ENCODE data around the gene KIF23. TPM values are rescaled to one million over a fixed set of nuclear protein-coding genes. Genes with fewer than 3 reads are reported as not detected.

KIF23 gene
- total and polyA plus RNA-seq, 7 experiments from 2014 or later = 0.30 to 39.4 (median 0.72) TPM; not detected in 3

DNA sequence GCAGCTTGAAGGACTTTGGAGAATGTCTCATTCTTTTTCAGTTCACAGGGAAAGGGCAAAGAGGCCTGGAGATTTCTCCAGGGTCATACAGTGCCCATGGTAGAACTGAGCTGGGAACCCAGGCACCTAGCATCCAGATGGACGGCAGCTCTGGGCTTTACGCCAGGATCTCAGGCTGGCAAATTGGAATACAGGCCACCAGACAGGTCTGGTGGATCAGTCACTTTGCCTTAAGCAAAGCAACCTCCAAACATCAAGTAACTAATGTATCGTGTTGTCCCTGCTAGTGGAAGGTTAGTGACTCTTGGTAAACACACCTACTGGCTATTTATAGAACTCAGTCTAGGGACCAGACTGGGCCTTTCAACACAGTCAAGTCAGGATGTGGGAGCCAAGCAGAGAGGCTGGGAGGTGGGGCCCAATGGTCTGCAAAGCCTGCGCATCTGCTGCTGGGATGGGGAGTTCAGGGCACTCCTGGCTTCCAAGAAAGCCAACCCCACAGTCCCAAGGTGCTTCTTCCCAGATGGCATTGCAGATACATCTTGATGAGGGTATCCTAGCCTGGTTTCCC is 68.6 kb downstream of the KIF23 start:
- peaks cover 0 to 11% (median 0%) of the 10 kb centered on the region in 5 donors for H3K27me3 Mint-ChIP-seq
- intact Hi-C loops (cut with micrococcal nuclease) = no loop called here
- peaks cover 0 to 8% (median 3%) of the 10 kb centered on the region in 5 donors for H3K36me3 Mint-ChIP-seq
- no peaks in the 10 kb centered on the region for H3K27me3 ChIP-seq (ENCODE audit: control insufficient read depth in 2 of 2, insufficient read depth in 2 of 2, low read length in 2 of 2)
- no peaks in the 10 kb centered on the region for H3K9me3 ChIP-seq (ENCODE audit: control insufficient read depth in 2 of 3, low read length in 3 of 3)
- H3K4me3 ChIP-seq (ENCODE audit: low read length) = no peak overlapping the region
- peaks cover 0 to 15% (median 5%) of the 10 kb centered on the region in 11 donors for H3K9me3 Mint-ChIP-seq
- ChIA-PET CTCF (no interaction called here), POLR2A (no interaction called here)
- H3K4me1 Mint-ChIP-seq = peaks cover 0 to 3% (median 0%) of the 10 kb centered on the region in 7 donors
- H3K4me1 ChIP-seq (ENCODE audit: control insufficient read depth in 2 of 2, insufficient read depth in 2 of 2, low read length in 2 of 2) = no peaks in the 10 kb centered on the region
- H3K36me3 ChIP-seq (ENCODE audit: control insufficient read depth in 2 of 3, insufficient read depth in 3 of 3, low read length in 3 of 3) = no peaks in the 10 kb centered on the region
- no peak for ATAC-seq
- DNase-seq = no peak
- no peak overlapping the region for H3K27ac Mint-ChIP-seq
- no peak overlapping the region for H3K4me3 Mint-ChIP-seq
- no peak overlapping the region for H3K27ac ChIP-seq (ENCODE audit: low read depth, low read length)

- no peak overlapping the region for H3K27ac Mint-ChIP-seq
- CTCF ChIA-PET = interaction anchor here (1.0 to 2.1 kb wide), 2 partner anchors 8 to 20 kb away, joined by 3 to 7 read pairs; no protein-coding TSS in a partner anchor
Observed at GRCh38 chr15:69484837-69485236, 70.7 kb downstream of the KIF23 start.

DNA sequence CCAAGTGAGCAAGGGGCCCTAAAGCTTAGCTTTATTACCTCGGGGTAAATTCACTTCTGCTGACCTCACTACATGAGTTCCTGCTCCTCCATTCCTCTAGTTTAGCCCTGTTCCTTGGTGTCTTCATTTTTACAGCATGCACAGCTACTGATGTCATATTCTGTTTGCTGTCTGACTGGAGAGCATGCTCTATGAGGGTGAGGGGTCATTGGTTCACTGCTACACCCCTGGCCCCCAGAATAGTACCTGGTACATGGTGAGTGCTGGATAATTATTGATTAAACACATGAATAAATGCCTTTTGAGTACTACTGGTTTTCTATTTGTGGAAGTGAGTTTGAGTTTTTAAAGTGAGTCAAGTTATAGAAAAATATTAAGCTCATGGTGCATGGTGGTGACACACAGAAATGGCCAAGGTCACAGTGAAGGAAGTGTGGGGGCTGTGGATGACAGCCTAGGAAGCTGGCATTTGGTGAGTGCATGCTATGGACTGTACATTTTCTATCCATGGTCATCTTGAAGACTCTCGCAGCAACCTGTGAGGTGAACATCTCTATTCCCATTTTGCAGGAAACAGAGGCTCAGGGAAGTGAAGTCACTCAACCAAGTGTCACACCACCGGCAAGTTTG is 72.4 kb downstream of the KIF23 start:
- intact Hi-C loops (cut with micrococcal nuclease) = no loop called here
- no peaks in the 10 kb centered on the region for H3K9me3 ChIP-seq (ENCODE audit: control insufficient read depth in 2 of 3, low read length in 3 of 3)
- no peak for ATAC-seq
- Mint-ChIP-seq H3K9me3 (peaks cover 0 to 13% (median 4%) of the 10 kb centered on the region in 11 donors), H3K4me1 (peaks cover 0 to 9% (median 0%) of the 10 kb centered on the region in 7 donors), H3K4me3 (no peak overlapping the region), H3K27ac (no peak overlapping the region), H3K36me3 (peaks cover 0 to 6% (median 3%) of the 10 kb centered on the region in 5 donors), H3K27me3 (peaks cover 0 to 8% (median 0%) of the 10 kb centered on the region in 5 donors)
- H3K27me3 ChIP-seq (ENCODE audit: control insufficient read depth in 2 of 2, insufficient read depth in 2 of 2, low read length in 2 of 2) = no peaks in the 10 kb centered on the region
- ChIA-PET POLR2A (interaction anchor here (1.2 kb wide), 1 partner anchor 9 kb away, joined by 3 read pairs; no protein-coding TSS in a partner anchor), CTCF (interaction anchor here (0.7 to 2.1 kb wide), 3 partner anchors 8 to 10 kb away, joined by 3 to 7 read pairs (median 5); no protein-coding TSS in a partner anchor)
- H3K27ac ChIP-seq (ENCODE audit: low read depth, low read length) = no peak overlapping the region
- no peak overlapping the region for H3K4me3 ChIP-seq (ENCODE audit: low read length)
- no peaks in the 10 kb centered on the region for H3K4me1 ChIP-seq (ENCODE audit: control insufficient read depth in 2 of 2, insufficient read depth in 2 of 2, low read length in 2 of 2)
- no peaks in the 10 kb centered on the region for H3K36me3 ChIP-seq (ENCODE audit: control insufficient read depth in 2 of 3, insufficient read depth in 3 of 3, low read length in 3 of 3)
- DNase-seq = no peak

More at GRCh38 chr15:69484837-69485236, 70.7 kb downstream of the KIF23 start:
- H3K9me3 Mint-ChIP-seq = peaks cover 0 to 9% (median 2%) of the 10 kb centered on the region in 11 donors
- peaks cover 0 to 3% (median 0%) of the 10 kb centered on the region in 5 donors for H3K36me3 Mint-ChIP-seq
- Histone ChIP-seq H3K27ac (ENCODE audit: low read depth, low read length) (no peak overlapping the region), H3K36me3 (ENCODE audit: control insufficient read depth in 2 of 3, insufficient read depth in 3 of 3, low read length in 3 of 3) (no peaks in the 10 kb centered on the region), H3K9me3 (ENCODE audit: control insufficient read depth in 2 of 3, low read length in 3 of 3) (no peaks in the 10 kb centered on the region), H3K4me3 (ENCODE audit: low read length) (no peak overlapping the region), H3K27me3 (ENCODE audit: control insufficient read depth in 2 of 2, insufficient read depth in 2 of 2, low read length in 2 of 2) (no peaks in the 10 kb centered on the region), H3K4me1 (ENCODE audit: control insufficient read depth in 2 of 2, insufficient read depth in 2 of 2, low read length in 2 of 2) (no peaks in the 10 kb centered on the region)
- peaks cover 0 to 9% (median 0%) of the 10 kb centered on the region in 7 donors for H3K4me1 Mint-ChIP-seq
- ATAC-seq (no peak), DNase-seq (no peak)
- peaks cover 0 to 8% (median 0%) of the 10 kb centered on the region in 5 donors for H3K27me3 Mint-ChIP-seq
- intact Hi-C loops (cut with micrococcal nuclease) = no loop called here
- POLR2A ChIA-PET = no interaction called here
- H3K4me3 Mint-ChIP-seq = no peak overlapping the region

GRCh38 chr15:69489073-69489571 is 75.0 kb downstream of the KIF23 start:
- H3K9me3 ChIP-seq (ENCODE audit: control insufficient read depth in 2 of 3, low read length in 3 of 3) = no peaks in the 10 kb centered on the region
- H3K36me3 Mint-ChIP-seq = peaks cover 0 to 9% (median 3%) of the 10 kb centered on the region in 5 donors
- POLR2A ChIA-PET = no interaction called here
- peaks cover 0 to 10% (median 0%) of the 10 kb centered on the region in 5 donors for H3K27me3 Mint-ChIP-seq
- H3K36me3 ChIP-seq (ENCODE audit: control insufficient read depth in 2 of 3, insufficient read depth in 3 of 3, low read length in 3 of 3) = no peaks in the 10 kb centered on the region
- no peak overlapping the region for H3K27ac ChIP-seq (ENCODE audit: low read depth, low read length)
- H3K4me1 Mint-ChIP-seq = peaks cover 0 to 9% (median 0%) of the 10 kb centered on the region in 7 donors
- H3K4me3 Mint-ChIP-seq = no peak overlapping the region
- H3K4me1 ChIP-seq (ENCODE audit: control insufficient read depth in 2 of 2, insufficient read depth in 2 of 2, low read length in 2 of 2) = no peaks in the 10 kb centered on the region
- no peak overlapping the region for H3K27ac Mint-ChIP-seq
- intact Hi-C loops (cut with micrococcal nuclease) = no loop called here
- H3K4me3 ChIP-seq (ENCODE audit: low read length) = no peak overlapping the region
- DNase-seq (no peak), ATAC-seq (no peak)
- CTCF ChIA-PET = no interaction called here
- H3K27me3 ChIP-seq (ENCODE audit: control insufficient read depth in 2 of 2, insufficient read depth in 2 of 2, low read length in 2 of 2) = no peaks in the 10 kb centered on the region
- H3K9me3 Mint-ChIP-seq = peaks cover 0 to 16% (median 5%) of the 10 kb centered on the region in 11 donors

DNA sequence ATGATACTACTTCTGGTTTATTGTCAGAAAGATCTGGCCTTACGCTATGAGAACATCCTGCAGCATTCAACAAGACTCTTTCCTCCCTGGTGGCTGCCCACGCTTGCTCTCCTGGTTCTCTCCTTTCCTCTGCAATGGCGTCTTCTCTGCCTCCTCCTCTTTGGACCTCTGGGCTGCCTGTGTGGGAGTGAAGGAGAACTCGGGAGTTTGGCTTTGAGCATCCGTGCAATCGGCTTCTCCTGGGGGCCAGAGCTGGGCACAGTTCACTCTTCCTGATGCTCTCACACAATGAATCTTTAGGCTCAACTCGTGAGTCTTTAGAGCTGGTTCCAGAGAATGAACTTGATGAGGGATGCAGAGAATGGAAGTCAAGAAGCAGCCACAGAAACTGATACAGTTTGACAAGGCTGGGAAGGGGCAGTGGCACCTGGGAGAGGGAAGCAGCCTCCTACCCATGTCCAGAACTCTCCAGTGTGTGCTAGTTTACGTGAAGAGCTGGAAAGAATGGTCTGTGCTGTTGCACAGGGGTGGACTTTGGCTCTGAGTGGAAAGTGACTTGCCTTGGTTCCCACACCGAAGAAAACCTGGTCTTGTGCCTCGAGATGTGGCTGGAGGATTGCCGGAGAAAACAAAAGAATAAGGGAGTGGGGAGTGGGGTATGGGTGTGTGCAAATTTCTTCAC is 76.3 kb downstream of the KIF23 start:
- peaks cover 0 to 9% (median 0%) of the 10 kb centered on the region in 7 donors for H3K4me1 Mint-ChIP-seq
- Histone ChIP-seq H3K9me3 (ENCODE audit: control insufficient read depth in 2 of 3, low read length in 3 of 3) (no peaks in the 10 kb centered on the region), H3K27ac (ENCODE audit: low read depth, low read length) (no peak overlapping the region), H3K4me3 (ENCODE audit: low read length) (no peak overlapping the region), H3K36me3 (ENCODE audit: control insufficient read depth in 2 of 3, insufficient read depth in 3 of 3, low read length in 3 of 3) (no peaks in the 10 kb centered on the region), H3K4me1 (ENCODE audit: control insufficient read depth in 2 of 2, insufficient read depth in 2 of 2, low read length in 2 of 2) (no peaks in the 10 kb centered on the region), H3K27me3 (ENCODE audit: control insufficient read depth in 2 of 2, insufficient read depth in 2 of 2, low read length in 2 of 2) (no peaks in the 10 kb centered on the region)
- peaks cover 0 to 9% (median 3%) of the 10 kb centered on the region in 5 donors for H3K36me3 Mint-ChIP-seq
- no peak overlapping the region for H3K27ac Mint-ChIP-seq
- peaks cover 0 to 15% (median 5%) of the 10 kb centered on the region in 11 donors for H3K9me3 Mint-ChIP-seq
- H3K27me3 Mint-ChIP-seq = peaks cover 0 to 6% (median 0%) of the 10 kb centered on the region in 5 donors
- DNase-seq (no peak), ATAC-seq (no peak)
- POLR2A ChIA-PET = no interaction called here
- no peak overlapping the region for H3K4me3 Mint-ChIP-seq
- CTCF ChIA-PET = no interaction called here
- intact Hi-C loops (cut with micrococcal nuclease) = no loop called here

GRCh38 chr15:69491038-69491505 is 76.9 kb downstream of the KIF23 start:
- Mint-ChIP-seq H3K36me3 (peaks cover 0 to 9% (median 0%) of the 10 kb centered on the region in 5 donors), H3K27me3 (peaks cover 0 to 6% (median 0%) of the 10 kb centered on the region in 5 donors), H3K27ac (no peak overlapping the region), H3K4me1 (peaks cover 0 to 9% (median 0%) of the 10 kb centered on the region in 7 donors), H3K4me3 (no peak overlapping the region), H3K9me3 (peaks cover 0 to 9% (median 3%) of the 10 kb centered on the region in 11 donors)
- no peak for ATAC-seq
- Histone ChIP-seq H3K36me3 (ENCODE audit: control insufficient read depth in 2 of 3, insufficient read depth in 3 of 3, low read length in 3 of 3) (no peaks in the 10 kb centered on the region), H3K4me3 (ENCODE audit: low read length) (no peak overlapping the region), H3K4me1 (ENCODE audit: control insufficient read depth in 2 of 2, insufficient read depth in 2 of 2, low read length in 2 of 2) (no peaks in the 10 kb centered on the region), H3K27ac (ENCODE audit: low read depth, low read length) (no peak overlapping the region), H3K27me3 (ENCODE audit: control insufficient read depth in 2 of 2, insufficient read depth in 2 of 2, low read length in 2 of 2) (no peaks in the 10 kb centered on the region), H3K9me3 (ENCODE audit: control insufficient read depth in 2 of 3, low read length in 3 of 3) (no peaks in the 10 kb centered on the region)
- intact Hi-C loops (cut with micrococcal nuclease) = no loop called here
- POLR2A ChIA-PET = no interaction called here
- DNase-seq = no peak
- CTCF ChIA-PET = no interaction called here

Data from naive thymus-derived CD4-positive, alpha-beta T cell (primary cell).